HL-60 (cell line): Measurements from ENCODE around the gene KCNAB1.

Experiments used
- DNase-seq, 2 experiments: peaks; one replicate each; pipeline ENCODE4 v3.0.0-alpha.2; 2010 to 2020; ENCODE audit warnings: low read depth in 1 of 2, low spot score in 1 of 2
- H3K27ac ChIP-seq: fragments of 250-450 bp; sonication (Bioruptor Pico); replicated peaks from 2 replicates; pipeline ENCODE4 v1.5.1; 2020; ENCODE audit warnings: mild to moderate bottlenecking, moderate library complexity
- H3K27me3 ChIP-seq: fragments of 250-450 bp; sonication (Bioruptor Pico); 2 replicates; pipeline ENCODE4 v1.5.1; 2021; ENCODE audit warnings: mild to moderate bottlenecking, moderate library complexity; ENCODE audit not compliant: insufficient read depth, poor library complexity, severe bottlenecking
- H3K4me3 ChIP-seq: replicated peaks from 2 replicates; pipeline ENCODE4 v1.5.1; 2011; ENCODE audit warnings: mild to moderate bottlenecking, control low read depth, low read length; ENCODE audit not compliant: insufficient read depth
- CTCF ChIP-seq: IDR thresholded peaks from one replicate; pipeline ENCODE4 v1.5.1; 2011; ENCODE audit warnings: low read length, control low read depth, inconsistent platforms; ENCODE audit not compliant: insufficient read depth
- GABPA ChIP-seq: IDR thresholded peaks from 2 replicates; pipeline ENCODE4 v1.6.1; 2012; ENCODE audit warnings: low read depth
- POLR2AphosphoS5 ChIP-seq: IDR thresholded peaks from 2 replicates; pipeline ENCODE4 v1.6.1; 2012; ENCODE audit warnings: low read depth
- REST ChIP-seq: IDR thresholded peaks from 2 replicates; pipeline ENCODE4 v1.6.1; 2012; ENCODE audit warnings: low read depth; ENCODE audit not compliant: insufficient replicate concordance
- SPI1 ChIP-seq: IDR thresholded peaks from 2 replicates; pipeline ENCODE4 v1.6.1; 2012; ENCODE audit warnings: low read depth, mild to moderate bottlenecking, borderline replicate concordance

The KCNAB1 gene

GRCh38 chr3:156131241-156131640, 10.9 kb downstream of the KCNAB1 start:
- no peak for TF ChIP-seq POLR2AphosphoS5
- no peak for TF ChIP-seq CTCF
- TF ChIP-seq GABPA, result no peak
- no peak for TF ChIP-seq SPI1
- TF ChIP-seq REST, result no peak
- Histone ChIP-seq H3K27ac (no peak overlapping the region), H3K27me3 (peaks cover 12% of the 10 kb centered on the region), H3K4me3 (no peak overlapping the region)
- DNase-seq, result no peak

- H3K4me3 ChIP-seq, result no peak overlapping the region
- H3K27ac ChIP-seq, result no peak overlapping the region
These were observed 11.4 kb downstream of the KCNAB1 start for GRCh38 chr3:156131799-156132198.

GRCh38 chr3:156132313-156132712, 11.9 kb downstream of the KCNAB1 start:
- H3K4me3 ChIP-seq, result no peak overlapping the region
- TF ChIP-seq SPI1 (no peak), CTCF (no peak), POLR2AphosphoS5 (no peak), GABPA (no peak), REST (no peak)
- DNase-seq, result no peak

More at GRCh38 chr3:156131799-156132198, 11.4 kb downstream of the KCNAB1 start:
- no peak for DNase-seq
- peaks cover 12% of the 10 kb centered on the region for H3K27me3 ChIP-seq
- TF ChIP-seq SPI1 (no peak), REST (no peak), POLR2AphosphoS5 (no peak), CTCF (no peak), GABPA (no peak)

More at GRCh38 chr3:156132313-156132712, 11.9 kb downstream of the KCNAB1 start:
- H3K27ac ChIP-seq, result no peak overlapping the region
- peaks cover 12% of the 10 kb centered on the region for H3K27me3 ChIP-seq
